ENCODE data around the gene EPAS1. TPM values are rescaled to one million over a fixed set of nuclear protein-coding genes. Genes with fewer than 3 reads are reported as not detected.
A peak's percentile ranks its signal among the peaks of the same experiment; 100 is the strongest.

The EPAS1 gene
- total RNA-seq, 2 experiments from 2014 or later: 4.2 to 5.4 TPM

DNA sequence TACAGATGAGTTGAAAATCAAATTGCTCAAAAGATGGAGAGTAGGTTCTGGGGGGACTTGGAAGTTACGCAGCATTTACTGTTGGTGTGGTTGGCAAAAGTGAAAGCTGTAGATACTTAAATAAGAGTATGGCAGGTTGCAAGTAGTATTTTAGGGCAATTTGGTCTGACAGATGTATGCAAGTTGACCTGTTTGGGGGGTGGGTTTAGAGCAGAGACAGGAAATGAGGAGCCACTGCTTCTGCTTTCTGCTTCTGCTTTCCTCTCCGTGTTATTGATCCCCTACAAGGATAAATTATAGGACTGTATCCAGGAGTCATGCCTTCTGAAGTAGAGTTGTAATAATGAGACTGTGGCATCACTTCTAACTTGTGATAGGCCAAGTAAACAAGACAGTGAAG, 71.2 kb downstream of the EPAS1 start:
- no peaks in the 10 kb centered on the region for H3K36me3 ChIP-seq (ENCODE audit: insufficient read depth, low read length)
- no peak overlapping the region for H3K4me3 ChIP-seq (ENCODE audit: low read length)
- TF ChIP-seq, protein P1, sequence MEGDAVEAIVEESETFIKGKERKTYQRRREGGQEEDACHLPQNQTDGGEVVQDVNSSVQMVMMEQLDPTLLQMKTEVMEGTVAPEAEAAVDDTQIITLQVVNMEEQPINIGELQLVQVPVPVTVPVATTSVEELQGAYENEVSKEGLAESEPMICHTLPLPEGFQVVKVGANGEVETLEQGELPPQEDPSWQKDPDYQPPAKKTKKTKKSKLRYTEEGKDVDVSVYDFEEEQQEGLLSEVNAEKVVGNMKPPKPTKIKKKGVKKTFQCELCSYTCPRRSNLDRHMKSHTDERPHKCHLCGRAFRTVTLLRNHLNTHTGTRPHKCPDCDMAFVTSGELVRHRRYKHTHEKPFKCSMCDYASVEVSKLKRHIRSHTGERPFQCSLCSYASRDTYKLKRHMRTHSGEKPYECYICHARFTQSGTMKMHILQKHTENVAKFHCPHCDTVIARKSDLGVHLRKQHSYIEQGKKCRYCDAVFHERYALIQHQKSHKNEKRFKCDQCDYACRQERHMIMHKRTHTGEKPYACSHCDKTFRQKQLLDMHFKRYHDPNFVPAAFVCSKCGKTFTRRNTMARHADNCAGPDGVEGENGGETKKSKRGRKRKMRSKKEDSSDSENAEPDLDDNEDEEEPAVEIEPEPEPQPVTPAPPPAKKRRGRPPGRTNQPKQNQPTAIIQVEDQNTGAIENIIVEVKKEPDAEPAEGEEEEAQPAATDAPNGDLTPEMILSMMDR (IDR thresholded peaks at IDR 0.05): no peak
- no peaks in the 10 kb centered on the region for H3K27me3 ChIP-seq (ENCODE audit: control insufficient read depth in 1 of 2, insufficient read depth in 2 of 2, low read length in 2 of 2)
- ChIA-PET CTCF (no interaction called here), POLR2A (no interaction called here)
- ATAC-seq (ENCODE audit: poor library complexity) (no peak), DNase-seq (no peak)
- H3K27me3 Mint-ChIP-seq: no peaks in the 10 kb centered on the region
- peaks cover 15% of the 10 kb centered on the region for H3K4me1 Mint-ChIP-seq (ENCODE audit: low read depth)
- H3K9me3 Mint-ChIP-seq: no peaks in the 10 kb centered on the region
- H3K36me3 Mint-ChIP-seq (ENCODE audit: low read depth): no peaks in the 10 kb centered on the region
- no peak overlapping the region for H3K27ac ChIP-seq (ENCODE audit: low read depth in 1 of 2, low read length in 2 of 2)
- intact Hi-C loops (cut with DNase I, micrococcal nuclease): loop anchor here (5.0 to 10.0 kb wide), 3 partner anchors 284 to 724 kb away; no protein-coding TSS in a partner anchor
- H3K27ac Mint-ChIP-seq: no peak overlapping the region
- H3K4me1 ChIP-seq (ENCODE audit: insufficient read depth, low read length): peaks cover 3% of the 10 kb centered on the region
- H3K9me3 ChIP-seq (ENCODE audit: control insufficient read depth in 1 of 2, insufficient read depth in 1 of 2, low read length in 2 of 2): no peaks in the 10 kb centered on the region
- no peak overlapping the region for H3K4me3 Mint-ChIP-seq

DNA sequence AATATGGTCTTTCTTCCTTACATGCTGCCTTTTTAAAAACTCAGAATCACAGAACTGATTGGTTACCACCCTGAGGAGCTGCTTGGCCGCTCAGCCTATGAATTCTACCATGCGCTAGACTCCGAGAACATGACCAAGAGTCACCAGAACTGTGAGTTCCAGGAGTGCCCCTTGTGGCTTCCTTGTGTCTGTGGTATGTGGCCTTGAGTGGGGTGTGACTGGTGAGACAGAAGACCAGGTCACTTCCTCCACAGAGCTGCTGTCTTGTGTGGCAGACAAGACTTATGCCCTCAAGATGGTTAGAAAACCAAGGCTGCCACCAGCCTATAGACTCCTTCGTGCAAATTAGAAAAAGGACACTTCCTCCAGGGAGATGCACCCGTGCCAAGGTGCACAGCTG, 72.6 kb downstream of the EPAS1 start:
- intact Hi-C loops (cut with DNase I, micrococcal nuclease): loop anchor here (5.0 to 10.0 kb wide), 3 partner anchors 283 to 725 kb away; no protein-coding TSS in a partner anchor
- ChIA-PET POLR2A (no interaction called here), CTCF (no interaction called here)
- Histone ChIP-seq H3K27ac (ENCODE audit: low read depth in 1 of 2, low read length in 2 of 2) (no peak overlapping the region), H3K9me3 (ENCODE audit: control insufficient read depth in 1 of 2, insufficient read depth in 1 of 2, low read length in 2 of 2) (no peaks in the 10 kb centered on the region), H3K36me3 (ENCODE audit: insufficient read depth, low read length) (no peaks in the 10 kb centered on the region), H3K27me3 (ENCODE audit: control insufficient read depth in 1 of 2, insufficient read depth in 2 of 2, low read length in 2 of 2) (no peaks in the 10 kb centered on the region), H3K4me3 (ENCODE audit: low read length) (no peak overlapping the region), H3K4me1 (ENCODE audit: insufficient read depth, low read length) (no peaks in the 10 kb centered on the region)
- TF ChIP-seq, protein P1 (IDR thresholded peaks at IDR 0.05): no peak
- Mint-ChIP-seq H3K9me3 (no peaks in the 10 kb centered on the region), H3K27ac (no peak overlapping the region), H3K4me1 (ENCODE audit: low read depth) (peaks cover 4% of the 10 kb centered on the region), H3K36me3 (ENCODE audit: low read depth) (no peaks in the 10 kb centered on the region), H3K27me3 (no peaks in the 10 kb centered on the region), H3K4me3 (no peak overlapping the region)
- ATAC-seq (ENCODE audit: poor library complexity) (no peak), DNase-seq (peak in 2 of 14 experiments; percentile 31 to 38)

DNA sequence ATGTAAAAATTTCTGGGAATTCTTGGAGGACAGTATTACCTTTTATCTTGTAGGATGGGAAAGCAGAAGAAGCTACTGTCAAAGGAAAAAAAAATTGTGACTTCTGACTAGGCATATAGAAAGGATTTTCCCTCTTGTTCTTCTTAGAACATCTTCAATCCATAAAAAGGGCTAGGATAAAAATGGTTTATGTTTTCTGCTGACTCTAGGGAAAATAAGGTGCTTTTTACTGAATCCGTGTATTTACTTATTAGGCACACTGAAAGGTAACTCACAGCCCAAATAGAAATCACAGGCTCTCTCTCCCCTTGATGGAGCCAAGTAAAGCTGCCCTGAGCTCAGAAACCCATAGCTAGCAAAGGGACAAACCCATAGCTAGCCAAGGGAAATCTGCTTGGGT, 74.6 kb downstream of the EPAS1 start:
- H3K27me3 Mint-ChIP-seq: no peaks in the 10 kb centered on the region
- no peaks in the 10 kb centered on the region for H3K27me3 ChIP-seq (ENCODE audit: control insufficient read depth in 1 of 2, insufficient read depth in 2 of 2, low read length in 2 of 2)
- H3K27ac Mint-ChIP-seq: no peak overlapping the region
- H3K9me3 ChIP-seq (ENCODE audit: control insufficient read depth in 1 of 2, insufficient read depth in 1 of 2, low read length in 2 of 2): no peaks in the 10 kb centered on the region
- intact Hi-C loops (cut with DNase I, micrococcal nuclease): no loop called here
- no peak overlapping the region for H3K4me3 ChIP-seq (ENCODE audit: low read length)
- TF ChIP-seq, protein P1 (IDR thresholded peaks at IDR 0.05): no peak
- ChIA-PET POLR2A (no interaction called here), CTCF (no interaction called here)
- H3K4me1 Mint-ChIP-seq (ENCODE audit: low read depth): no peaks in the 10 kb centered on the region
- H3K27ac ChIP-seq (ENCODE audit: low read depth in 1 of 2, low read length in 2 of 2): no peak overlapping the region
- no peaks in the 10 kb centered on the region for H3K9me3 Mint-ChIP-seq
- no peaks in the 10 kb centered on the region for H3K36me3 ChIP-seq (ENCODE audit: insufficient read depth, low read length)
- H3K4me1 ChIP-seq (ENCODE audit: insufficient read depth, low read length): no peaks in the 10 kb centered on the region
- ATAC-seq (ENCODE audit: poor library complexity): no peak
- no peak for DNase-seq
- no peak overlapping the region for H3K4me3 Mint-ChIP-seq
- H3K36me3 Mint-ChIP-seq (ENCODE audit: low read depth): no peaks in the 10 kb centered on the region

Measured in CD4-positive, alpha-beta T cell (primary cell).